GM19452 (cell line): ENCODE measurements around the gene C2CD2.
A peak's percentile ranks its signal among the peaks of the same experiment; 100 is the strongest.
"Not testable (repeated sequence)": the region's sequence is repeated elsewhere in the genome, so short reads cannot be mapped to it uniquely, and the experiment has no call there.

ENCODE experiments used
- ATAC-seq: cut with Tn5 transposase; IDR thresholded peaks from one replicate; pipeline ENCODE4 v1.9.1; 2021; ENCODE audit not compliant: unreplicated experiment

Gene C2CD2

GRCh38 chr21:41953831-41954653, at the start of gene C2CD2:
TSS of gene C2CD2 (minus strand) at chr21:41954018. CDS start at chr21:41953648, 370 bp downstream.
- ATAC-seq: no peak

GRCh38 chr21:42003051-42003461, 49.2 kb upstream of the C2CD2 start:
- ATAC-seq: no peak

GRCh38 chr21:42002421-42002958, 48.7 kb upstream of the C2CD2 start:
- peak; percentile 61 for ATAC-seq

DNA sequence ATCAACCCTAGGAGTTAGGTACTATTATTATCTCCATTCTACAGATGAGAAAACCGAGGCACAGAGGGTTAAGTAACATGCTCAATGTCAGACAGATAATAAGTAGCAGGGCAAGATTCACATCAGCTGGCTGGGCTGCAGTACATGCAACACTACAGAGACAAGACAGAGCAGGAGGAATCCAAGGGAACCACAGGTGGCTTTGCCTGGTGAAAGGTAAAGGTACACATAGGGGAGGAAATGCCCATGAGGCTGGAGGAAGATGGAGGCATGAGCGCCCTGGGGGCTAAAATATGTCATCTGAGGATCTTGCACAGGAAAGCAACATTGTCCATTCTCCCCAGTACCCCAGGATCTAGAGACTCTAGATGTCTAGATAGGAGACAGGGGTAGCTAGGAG, 48.0 kb upstream of the C2CD2 start:
- ATAC-seq: no peak

- ATAC-seq: no peak
These were observed 47.1 kb upstream of the C2CD2 start for GRCh38 chr21:42000908-42001307.

DNA sequence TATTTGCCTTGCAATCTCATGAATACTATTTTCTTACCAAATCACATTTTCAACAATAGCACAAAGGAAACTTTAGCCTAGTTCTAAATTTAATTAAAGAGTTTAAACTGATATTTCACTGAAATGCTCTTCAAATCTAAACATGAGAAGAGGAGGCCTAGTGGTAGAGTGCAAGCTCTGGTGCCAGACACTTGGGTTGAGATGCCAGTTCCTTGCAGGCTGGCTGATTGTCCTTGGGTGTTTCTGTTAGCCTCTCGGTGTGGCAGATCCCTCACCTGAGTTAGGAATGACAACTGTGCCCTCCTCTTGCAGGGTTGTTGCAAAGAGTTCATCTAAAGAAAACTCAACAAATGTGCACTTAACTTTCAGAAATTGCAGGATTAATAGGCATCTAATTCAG, 43.8 kb upstream of the C2CD2 start:
- no peak for ATAC-seq

GRCh38 chr21:41995577-41995976, 41.8 kb upstream of the C2CD2 start:
- no peak for ATAC-seq

GRCh38 chr21:41994613-41995012, 40.8 kb upstream of the C2CD2 start:
- ATAC-seq: not testable (repeated sequence)

- no peak for ATAC-seq
These were observed 39.9 kb upstream of the C2CD2 start for GRCh38 chr21:41993744-41994143.

DNA sequence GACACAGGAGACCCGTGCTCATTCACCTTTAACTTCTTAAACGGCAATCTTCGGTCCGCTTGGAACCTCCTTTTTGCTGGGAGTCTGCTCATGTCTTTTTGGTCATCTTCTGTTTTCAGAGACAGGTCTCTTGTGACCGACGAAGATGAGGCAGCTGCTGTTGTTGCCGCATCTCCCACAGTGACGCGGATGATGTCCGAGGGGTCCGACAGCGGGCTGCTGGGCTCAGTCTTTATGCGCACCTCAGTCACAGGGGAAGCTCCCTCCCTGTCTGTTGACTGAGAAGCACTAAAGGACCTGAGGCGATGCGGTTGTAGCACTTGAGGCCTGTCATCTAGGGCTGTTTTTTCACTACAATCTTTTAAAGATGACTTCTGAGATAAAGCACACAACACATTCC, 38.8 kb upstream of the C2CD2 start:
- no peak for ATAC-seq

DNA sequence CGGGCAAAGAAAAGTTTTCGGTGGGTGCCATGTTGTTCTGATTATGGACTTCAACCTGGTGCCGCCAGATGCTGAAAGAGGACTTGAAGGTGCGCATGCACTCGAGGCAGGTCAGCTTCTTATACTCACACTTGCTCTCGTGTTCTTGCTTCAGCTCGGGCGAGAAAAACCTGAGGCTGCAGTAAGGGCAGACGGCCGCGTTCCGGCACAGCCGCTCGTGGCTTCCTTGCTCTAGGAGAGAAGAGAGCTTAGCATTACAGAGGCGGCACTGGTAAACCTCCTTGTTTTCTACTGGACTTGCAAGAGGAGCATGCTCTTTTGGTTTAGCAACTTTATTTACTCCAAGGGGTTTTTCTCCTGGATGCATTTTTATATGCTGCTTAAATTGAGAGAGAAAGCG, 37.8 kb upstream of the C2CD2 start:
- ATAC-seq: no peak

GRCh38 chr21:41989698-41990097, 35.9 kb upstream of the C2CD2 start:
- ATAC-seq: no peak

- ATAC-seq: no peak
These were observed 33.5 kb upstream of the C2CD2 start for GRCh38 chr21:41987310-41987709.

- ATAC-seq: no peak
These were observed 32.0 kb upstream of the C2CD2 start for GRCh38 chr21:41985662-41986416.

DNA sequence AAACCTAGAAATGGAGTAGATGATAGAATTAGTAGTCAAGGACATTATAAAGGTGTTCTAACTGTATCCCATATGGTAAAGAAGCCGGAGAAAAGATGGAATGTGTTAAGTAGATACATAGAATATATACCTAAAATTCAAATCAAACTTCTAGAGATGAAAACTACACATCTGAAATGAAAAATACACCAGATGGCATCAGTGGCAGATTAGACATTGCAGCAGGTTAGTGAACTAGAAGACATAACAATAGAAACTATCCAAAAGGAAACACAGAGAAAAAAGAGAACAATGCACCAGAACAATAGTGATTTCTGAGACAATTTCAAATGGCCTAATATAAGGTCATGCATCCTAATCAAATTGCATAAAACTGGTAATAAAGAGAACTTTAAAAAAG, 29.4 kb upstream of the C2CD2 start:
- no peak for ATAC-seq

- ATAC-seq: no peak
These were observed 26.7 kb upstream of the C2CD2 start for GRCh38 chr21:41980561-41980960.

- no peak for ATAC-seq
These were observed 26.0 kb upstream of the C2CD2 start for GRCh38 chr21:41979751-41980369.

- ATAC-seq: no peak
These were observed 25.5 kb upstream of the C2CD2 start for GRCh38 chr21:41979335-41979734.

- no peak for ATAC-seq
These were observed 23.5 kb upstream of the C2CD2 start for GRCh38 chr21:41977034-41977950.

DNA sequence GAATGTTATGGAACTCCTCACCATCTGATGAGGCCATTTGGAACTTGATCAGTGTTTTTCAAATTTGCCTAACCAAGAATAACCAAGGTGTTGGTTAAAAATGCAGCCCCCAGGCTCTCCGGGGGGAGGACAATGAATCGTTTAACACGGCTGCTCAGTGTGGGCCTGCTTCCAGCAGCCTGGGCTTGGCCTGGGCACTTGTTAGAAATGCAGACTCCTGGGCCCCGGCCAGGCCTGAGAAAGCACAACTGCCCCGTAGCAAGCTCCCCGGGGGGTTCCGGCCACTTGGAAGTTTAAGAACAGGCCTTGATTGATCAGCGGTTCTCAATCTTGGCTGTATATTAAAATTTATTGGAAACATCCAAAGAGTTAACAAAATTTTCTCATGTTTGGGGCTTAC, 22.8 kb upstream of the C2CD2 start:
- no peak for ATAC-seq
